HCT116 (cell line): ENCODE measurements around the gene SYNE1. TPM values are rescaled to one million over a fixed set of nuclear protein-coding genes. Genes with fewer than 3 reads are reported as not detected.

Experiments used
- ATAC-seq: fragments of 200-7000 bp; cut with Tn5 transposase; 2 replicates; pipeline ENCODE4 v1.9.1; 2020; ENCODE audit warnings: mild to moderate bottlenecking, moderate library complexity
- BruUV-seq: library from RNA; stranded (reverse); fragments of 400-500 nt; replicated peaks from 2 replicates; lab custom pipeline; 2021; lab: Mats Ljungman, UMichigan
- CTCF ChIA-PET: fragments of 300-600 bp; sonication (Branson Sonifier 250); formaldehyde crosslinking; loops from one replicate; lab custom pipeline; 2021; ENCODE audit warnings: antibody characterized with exemption; lab: Charles Lee
- POLR2A ChIA-PET: fragments of 300-600, 350-600 bp; sonication (Branson Sonifier 250); formaldehyde crosslinking; loops from one replicate; lab custom pipeline; 2021; ENCODE audit warnings: antibody characterized with exemption; lab: Charles Lee
- RAD21 ChIA-PET, 2 experiments: fragments of 300-600 bp; sonication (Branson Sonifier 250); formaldehyde crosslinking; loops; one replicate each; lab custom pipeline; 2023; ENCODE audit warnings: low total read pairs in 2 of 2; ENCODE audit not compliant: uncharacterized antibody in 2 of 2, unreplicated experiment in 2 of 2, low non-redundant PET in 1 of 2; lab: Charles Lee
- DNase-seq: peaks from one replicate; pipeline ENCODE4 v3.0.0-alpha.2; 2010; ENCODE audit warnings: low read depth, low spot score
- H2AFZ ChIP-seq: fragments of 200-600 bp; shearing (Covaris generic), sonication (generic); 2 replicates; pipeline ENCODE4 v1.6.1; 2017; ENCODE audit warnings: low read depth, mixed run types, mixed read lengths, antibody characterized with exemption, low read length; ENCODE audit not compliant: poor library complexity, severe bottlenecking
- H3K27ac ChIP-seq: 2 replicates; pipeline ENCODE4 v1.5.1; 2012; ENCODE audit warnings: low read depth, low read length
- H3K27me3 ChIP-seq: fragments of 200-600 bp; sonication (generic); 2 replicates; pipeline ENCODE4 v1.6.1; 2016; ENCODE audit warnings: mixed run types, low read length, mixed read lengths; ENCODE audit not compliant: insufficient read depth
- H3K36me3 ChIP-seq, 2 experiments: fragments of 200-500 bp in 1 of 2; fragments of 200-600 bp in 1 of 2; sonication (Bioruptor generic) in 1 of 2; sonication (generic) in 1 of 2; 2 replicates each; pipeline versions ENCODE4 v1.5.1 to v1.6.1; 2014 to 2016; ENCODE audit warnings: low read length in 2 of 2, inconsistent platforms in 1 of 2, mixed read lengths in 1 of 2, mixed run types in 1 of 2; ENCODE audit not compliant: insufficient read depth in 2 of 2, control insufficient read depth in 1 of 2
- H3K4me1 ChIP-seq, 2 experiments: fragments of 200-600 bp in 1 of 2; sonication (generic) in 1 of 2; 2 replicates each; pipeline versions ENCODE4 v1.5.1 to v1.6.1; 2012 to 2017; ENCODE audit warnings: low read length in 2 of 2, inconsistent platforms in 1 of 2, mild to moderate bottlenecking in 1 of 2, mixed read lengths in 1 of 2, mixed run types in 1 of 2, moderate library complexity in 1 of 2; ENCODE audit not compliant: insufficient read depth in 2 of 2, control insufficient read depth in 1 of 2
- H3K4me2 ChIP-seq: fragments of 200-600 bp; sonication (generic); 2 replicates; pipeline ENCODE4 v1.6.1; 2017; ENCODE audit warnings: mixed run types, low read length, mixed read lengths
- H3K4me3 ChIP-seq, 2 experiments: fragments of 200-600 bp in 1 of 2; sonication (generic) in 1 of 2; replicated peaks in 1 of 2; 2 replicates each; pipeline ENCODE4 v1.5.1; 2011 to 2016; ENCODE audit warnings: low read length in 2 of 2, control low read depth in 1 of 2, low read depth in 1 of 2, mild to moderate bottlenecking in 1 of 2, mixed read lengths in 1 of 2, mixed run types in 1 of 2
- H3K79me2 ChIP-seq: fragments of 200-600 bp; sonication (generic); 2 replicates; pipeline ENCODE4 v1.6.1; 2017; ENCODE audit warnings: mild to moderate bottlenecking, mixed run types, low read length, moderate library complexity, mixed read lengths; ENCODE audit not compliant: insufficient read depth
- H3K9ac ChIP-seq: fragments of 200-600 bp; sonication (generic); 2 replicates; pipeline ENCODE4 v1.6.1; 2016; ENCODE audit warnings: low read length, mixed read lengths
- H3K9me2 ChIP-seq: fragments of 200-600 bp; sonication (generic), shearing (Covaris generic); 2 replicates; pipeline ENCODE4 v1.6.1; 2017; ENCODE audit warnings: mixed run types, mild to moderate bottlenecking, moderate library complexity; ENCODE audit not compliant: insufficient read depth
- H3K9me3 ChIP-seq, 2 experiments: fragments of 200-500 bp in 1 of 2; fragments of 200-600 bp in 1 of 2; sonication (Bioruptor generic) in 1 of 2; sonication (generic) in 1 of 2; 2 replicates each; pipeline ENCODE4 v1.6.1; 2014 to 2017; ENCODE audit warnings: low read length in 2 of 2, mixed read lengths in 2 of 2, inconsistent platforms in 1 of 2, low read depth in 1 of 2, mild to moderate bottlenecking in 1 of 2, mixed run types in 1 of 2, moderate library complexity in 1 of 2; ENCODE audit not compliant: control insufficient read depth in 1 of 2, insufficient read depth in 1 of 2
- H4K20me1 ChIP-seq: fragments of 200-600 bp; sonication (generic), shearing (Covaris generic); 2 replicates; pipeline ENCODE4 v1.6.1; 2017; ENCODE audit warnings: mixed run types, mild to moderate bottlenecking, moderate library complexity; ENCODE audit not compliant: insufficient read depth
- ATF3 ChIP-seq: IDR thresholded peaks from 2 replicates; pipeline ENCODE4 v1.6.1; 2012
- EZH2 ChIP-seq: fragments of 200-600 bp; sonication (generic); IDR thresholded peaks from 2 replicates; pipeline ENCODE4 v1.6.1; 2017; ENCODE audit warnings: antibody characterized with exemption, mixed run types
- EZH2phosphoT487 ChIP-seq: fragments of 200-600 bp; IDR thresholded peaks from 2 replicates; pipeline ENCODE4 v1.6.1; 2018; ENCODE audit warnings: antibody characterized with exemption, borderline replicate concordance
- POLR2A ChIP-seq: IDR thresholded peaks from 2 replicates; pipeline ENCODE4 v1.7.0; 2011; ENCODE audit warnings: borderline replicate concordance; ENCODE audit not compliant: insufficient read depth, insufficient read length; ENCODE audit errors: extremely low read depth
- RAD21 ChIP-seq: IDR thresholded peaks from 2 replicates; pipeline ENCODE4 v1.6.1; 2012; ENCODE audit warnings: low read depth, mild to moderate bottlenecking
- SIN3A ChIP-seq: IDR thresholded peaks from 2 replicates; pipeline ENCODE4 v1.6.1; 2012; ENCODE audit warnings: low read depth
- SP1 ChIP-seq: IDR thresholded peaks from 2 replicates; pipeline ENCODE4 v1.6.1; 2012; ENCODE audit warnings: low read depth
- YY1 ChIP-seq: IDR thresholded peaks from 2 replicates; pipeline ENCODE4 v1.6.1; 2011; ENCODE audit warnings: low read length, low read depth, moderate library complexity, mild to moderate bottlenecking; ENCODE audit not compliant: insufficient replicate concordance; ENCODE audit errors: extremely low read depth
- ZBTB33 ChIP-seq: IDR thresholded peaks from 2 replicates; pipeline ENCODE4 v1.6.1; 2011; ENCODE audit warnings: mild to moderate bottlenecking, low read length, moderate library complexity; ENCODE audit not compliant: insufficient replicate concordance; ENCODE audit errors: extremely low read depth
- ZFX ChIP-seq: fragments of 450-650 bp; IDR thresholded peaks from 2 replicates; pipeline ENCODE4 v1.6.1; 2017
- ZNF274 ChIP-seq: fragments of 200-500 bp; sonication (Bioruptor generic); IDR thresholded peaks from 2 replicates; pipeline ENCODE4 v1.6.1; 2014; ENCODE audit warnings: mild to moderate bottlenecking, low read depth, low read length, inconsistent platforms
- intact Hi-C: fragments of 100-400 bp; cut with micrococcal nuclease; formaldehyde crosslinking; loops from 2 replicates; pipeline ENCODE4 v1.10.0; 2022
- total RNA-seq: library from RNA; stranded (reverse); gene quantifications from one replicate; pipeline ENCODE4 v1.2.1, GENCODE V29; 2021; ENCODE audit not compliant: unreplicated experiment
- TF ChIP-seq, protein P1 (sequence below): IDR thresholded peaks from 2 replicates; pipeline ENCODE4 v1.6.1; 2012; ENCODE audit warnings: low read depth

SYNE1 gene
- total RNA-seq, 1 experiment from 2014 or later = 5.4 TPM

GRCh38 chr6:152572338-152573088 is 64.6 kb downstream of the SYNE1 start:
- no peaks in the 10 kb centered on the region for H3K9me2 ChIP-seq
- DNase-seq (no peak), ATAC-seq (no peak)
- H3K4me1 ChIP-seq = no peaks in the 10 kb centered on the region; a peak in 1 of 4 replicates
- POLR2A ChIA-PET = no interaction called here
- no peak overlapping the region for H3K9ac ChIP-seq
- no peaks in the 10 kb centered on the region for H3K27me3 ChIP-seq
- no peak overlapping the region for H3K4me3 ChIP-seq
- H3K4me2 ChIP-seq = no peak overlapping the region
- H2AFZ ChIP-seq = no peak overlapping the region
- CTCF ChIA-PET = interaction anchor here (1.0 kb wide), 1 partner anchor 23 kb away, joined by 3 read pairs; no protein-coding TSS in a partner anchor
- TF ChIP-seq SP1 = no peak
- no peak for TF ChIP-seq POLR2A
- TF ChIP-seq ATF3 = no peak
- TF ChIP-seq EZH2 = no peak
- TF ChIP-seq EZH2phosphoT487 = no peak
- no peak for TF ChIP-seq YY1
- TF ChIP-seq, protein P1, sequence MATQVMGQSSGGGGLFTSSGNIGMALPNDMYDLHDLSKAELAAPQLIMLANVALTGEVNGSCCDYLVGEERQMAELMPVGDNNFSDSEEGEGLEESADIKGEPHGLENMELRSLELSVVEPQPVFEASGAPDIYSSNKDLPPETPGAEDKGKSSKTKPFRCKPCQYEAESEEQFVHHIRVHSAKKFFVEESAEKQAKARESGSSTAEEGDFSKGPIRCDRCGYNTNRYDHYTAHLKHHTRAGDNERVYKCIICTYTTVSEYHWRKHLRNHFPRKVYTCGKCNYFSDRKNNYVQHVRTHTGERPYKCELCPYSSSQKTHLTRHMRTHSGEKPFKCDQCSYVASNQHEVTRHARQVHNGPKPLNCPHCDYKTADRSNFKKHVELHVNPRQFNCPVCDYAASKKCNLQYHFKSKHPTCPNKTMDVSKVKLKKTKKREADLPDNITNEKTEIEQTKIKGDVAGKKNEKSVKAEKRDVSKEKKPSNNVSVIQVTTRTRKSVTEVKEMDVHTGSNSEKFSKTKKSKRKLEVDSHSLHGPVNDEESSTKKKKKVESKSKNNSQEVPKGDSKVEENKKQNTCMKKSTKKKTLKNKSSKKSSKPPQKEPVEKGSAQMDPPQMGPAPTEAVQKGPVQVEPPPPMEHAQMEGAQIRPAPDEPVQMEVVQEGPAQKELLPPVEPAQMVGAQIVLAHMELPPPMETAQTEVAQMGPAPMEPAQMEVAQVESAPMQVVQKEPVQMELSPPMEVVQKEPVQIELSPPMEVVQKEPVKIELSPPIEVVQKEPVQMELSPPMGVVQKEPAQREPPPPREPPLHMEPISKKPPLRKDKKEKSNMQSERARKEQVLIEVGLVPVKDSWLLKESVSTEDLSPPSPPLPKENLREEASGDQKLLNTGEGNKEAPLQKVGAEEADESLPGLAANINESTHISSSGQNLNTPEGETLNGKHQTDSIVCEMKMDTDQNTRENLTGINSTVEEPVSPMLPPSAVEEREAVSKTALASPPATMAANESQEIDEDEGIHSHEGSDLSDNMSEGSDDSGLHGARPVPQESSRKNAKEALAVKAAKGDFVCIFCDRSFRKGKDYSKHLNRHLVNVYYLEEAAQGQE = no peak
- no peak for TF ChIP-seq ZBTB33
- no peak for TF ChIP-seq ZNF274
- no peak for TF ChIP-seq SIN3A
- TF ChIP-seq RAD21 = no peak
- TF ChIP-seq ZFX = no peak
- TF ChIP-seq, all 23 proteins: peak for 0
- intact Hi-C loops = no loop called here
- no TSS peak for BruUV-seq
- RAD21 ChIA-PET = no interaction called here
- no peaks in the 10 kb centered on the region for H4K20me1 ChIP-seq
- no peaks in the 10 kb centered on the region for H3K79me2 ChIP-seq
- H3K36me3 ChIP-seq = no peaks in the 10 kb centered on the region
- no peaks in the 10 kb centered on the region for H3K9me3 ChIP-seq
- H3K27ac ChIP-seq = no peak overlapping the region
